Gastroesophageal sphincter (tissue), 4 donors: Measurements from ENCODE around the gene FSTL5. TPM values are rescaled to one million over a fixed set of nuclear protein-coding genes. Genes with fewer than 3 reads are reported as not detected.

Source experiments
- ATAC-seq: fragments of 150-250 bp; one replicate; pipeline ENCODE4 v1.9.1; 2016; ENCODE audit warnings: mild to moderate bottlenecking, moderate library complexity
- H3K27ac ChIP-seq, 4 donors: fragments of 200-600 bp; sonication (generic) in 3 of 4; 1 replicate in 3 of 4; 2 replicates in 1 of 4; pipeline ENCODE4 v1.5.1; 2016 to 2019
- H3K27me3 ChIP-seq: fragments of 200-600 bp; sonication (generic); one replicate; pipeline ENCODE4 v1.5.1; 2019
- H3K36me3 ChIP-seq, 2 donors: fragments of 200-600 bp; sonication (generic); one replicate each; pipeline ENCODE4 v1.5.1; 2019; ENCODE audit warnings: control low read depth in 1 of 2
- H3K4me1 ChIP-seq, 3 donors: fragments of 200-600 bp; sonication (generic); 1 replicate in 2 of 3; 2 replicates in 1 of 3; pipeline ENCODE4 v1.5.1; 2016 to 2019; ENCODE audit warnings: control low read depth in 2 of 3
- H3K4me3 ChIP-seq, 2 donors: fragments of 200-600 bp; sonication (generic); one replicate each; pipeline ENCODE4 v1.5.1; 2019; ENCODE audit warnings: mild to moderate bottlenecking in 1 of 2, moderate library complexity in 1 of 2
- H3K9me3 ChIP-seq, 3 donors: fragments of 200-600 bp; sonication (generic); one replicate each; pipeline ENCODE4 v1.5.1; 2017 to 2019; ENCODE audit warnings: control low read depth in 2 of 3
- CTCF ChIP-seq, 4 experiments: fragments of 200-600 bp in 2 of 4; fragments of 450-650 bp in 2 of 4; sonication (generic) in 1 of 4; IDR thresholded peaks; one replicate each; pipeline ENCODE4 v1.5.1; 2017 to 2019; ENCODE audit warnings: antibody characterized with exemption in 4 of 4, mild to moderate bottlenecking in 2 of 4, moderate library complexity in 2 of 4
- EP300 ChIP-seq: sonication (generic); formaldehyde crosslinking; IDR thresholded peaks from one replicate; pipeline ENCODE4 v1.6.1; 2017; ENCODE audit warnings: antibody characterized with exemption, mild to moderate bottlenecking
- POLR2A ChIP-seq, 2 donors: fragments of 450-650 bp; IDR thresholded peaks; one replicate each; pipeline ENCODE4 v1.6.1; 2017; ENCODE audit warnings: antibody characterized with exemption in 2 of 2, mild to moderate bottlenecking in 2 of 2, moderate library complexity in 1 of 2
- POLR2AphosphoS5 ChIP-seq: sonication (generic); formaldehyde crosslinking; IDR thresholded peaks from one replicate; pipeline ENCODE4 v1.6.1; 2017; ENCODE audit warnings: antibody characterized with exemption
- WGBS, 2 donors: methylation state at CpG; one replicate each; pipeline ENCODE4 v1.1.5; 2018; ENCODE audit warnings: low coverage in 1 of 2; 5-methylcytosine and 5-hydroxymethylcytosine counted together
- total RNA-seq, 4 donors: library from RNA; depleted of rRNA; stranded (reverse); fragments of >200 nt; gene quantifications; one replicate each; pipeline ENCODE4 v1.1.0, GENCODE V29; 2016

The FSTL5 gene
- total RNA-seq, 4 donors from 2014 or later = 0.27 to 0.57 TPM; not detected in 2

- ATAC-seq = no peak
- no peaks in the 10 kb centered on the region for H3K36me3 ChIP-seq
- TF ChIP-seq EP300 (no peak), POLR2AphosphoS5 (no peak), POLR2A (IDR thresholded peaks at IDR 0.05) (no peak), CTCF (IDR thresholded peaks at IDR 0.05) (no peak)
- no peaks in the 10 kb centered on the region for H3K9me3 ChIP-seq
- no peaks in the 10 kb centered on the region for H3K27me3 ChIP-seq
- no peak overlapping the region for H3K4me3 ChIP-seq
- H3K4me1 ChIP-seq = no peaks in the 10 kb centered on the region
- no peak overlapping the region for H3K27ac ChIP-seq
Measured at GRCh38 chr4:162151386-162151785, 12.4 kb downstream of the FSTL5 start.

- no peaks in the 10 kb centered on the region for H3K27me3 ChIP-seq
- no peak for TF ChIP-seq CTCF (IDR thresholded peaks at IDR 0.05)
- H3K4me1 ChIP-seq = no peaks in the 10 kb centered on the region
- no peaks in the 10 kb centered on the region for H3K36me3 ChIP-seq
- no peak for ATAC-seq
- H3K9me3 ChIP-seq = no peaks in the 10 kb centered on the region
- H3K4me3 ChIP-seq = no peak overlapping the region
- no peak overlapping the region for H3K27ac ChIP-seq
- 70 to 77% methylated on average over 2 of the region's 2 CpGs for WGBS, 2 donors
Measured at GRCh38 chr4:162149644-162150043, 14.2 kb downstream of the FSTL5 start.

GRCh38 chr4:162140051-162140683 lies 23.6 kb downstream of the FSTL5 start:
- ATAC-seq = no peak
- H3K4me3 ChIP-seq = no peak overlapping the region
- no peaks in the 10 kb centered on the region for H3K36me3 ChIP-seq
- TF ChIP-seq EP300 (no peak), POLR2A (IDR thresholded peaks at IDR 0.05) (no peak), CTCF (IDR thresholded peaks at IDR 0.05) (no peak), POLR2AphosphoS5 (no peak)
- H3K27me3 ChIP-seq = no peaks in the 10 kb centered on the region
- no peak overlapping the region for H3K27ac ChIP-seq
- no peaks in the 10 kb centered on the region for H3K9me3 ChIP-seq
- no peaks in the 10 kb centered on the region for H3K4me1 ChIP-seq

- no peak overlapping the region for H3K4me3 ChIP-seq
- no peaks in the 10 kb centered on the region for H3K4me1 ChIP-seq
- no peaks in the 10 kb centered on the region for H3K9me3 ChIP-seq
- 66 to 75% methylated on average over 2 of the region's 2 CpGs for WGBS, 2 donors
- H3K36me3 ChIP-seq = no peaks in the 10 kb centered on the region
- H3K27ac ChIP-seq = no peak overlapping the region
- no peaks in the 10 kb centered on the region for H3K27me3 ChIP-seq
- no peak for TF ChIP-seq EP300
- TF ChIP-seq CTCF (IDR thresholded peaks at IDR 0.05) = no peak
- no peak for TF ChIP-seq POLR2AphosphoS5
- TF ChIP-seq POLR2A (IDR thresholded peaks at IDR 0.05) = no peak
- ATAC-seq = no peak
Measured at GRCh38 chr4:162139412-162139811, 24.4 kb downstream of the FSTL5 start.

- H3K36me3 ChIP-seq = no peaks in the 10 kb centered on the region
- H3K27me3 ChIP-seq = no peaks in the 10 kb centered on the region
- no peak overlapping the region for H3K4me3 ChIP-seq
- H3K27ac ChIP-seq = no peak overlapping the region
- no peak for ATAC-seq
- WGBS, 2 donors = 28 to 69% methylated on average over 2 of the region's 2 CpGs
- no peaks in the 10 kb centered on the region for H3K4me1 ChIP-seq
- no peaks in the 10 kb centered on the region for H3K9me3 ChIP-seq
- no peak for TF ChIP-seq POLR2AphosphoS5
- TF ChIP-seq POLR2A (IDR thresholded peaks at IDR 0.05) = no peak
- no peak for TF ChIP-seq CTCF (IDR thresholded peaks at IDR 0.05)
- TF ChIP-seq EP300 = no peak
Measured at GRCh38 chr4:162131256-162131655, 32.5 kb downstream of the FSTL5 start.
